Activated B cell treated with CpG ODN at 0.5 μM for 24 hours (primary cell): ENCODE results near the gene DSPP. TPM values are rescaled to one million over a fixed set of nuclear protein-coding genes. Genes with fewer than 3 reads are reported as not detected.

Source experiments
- ATAC-seq: fragments of 200-7000 bp; cut with Tn5 transposase; one replicate; pipeline ENCODE4 v1.10.0; 2021; ENCODE audit warnings: low read depth, mild to moderate bottlenecking, moderate library complexity
- CTCF ChIA-PET: fragments of 350-600 bp; sonication (Branson Sonifier 250); formaldehyde crosslinking; loops from one replicate; lab custom pipeline; 2021; ENCODE audit warnings: antibody characterized with exemption; lab: Charles Lee
- POLR2A ChIA-PET: fragments of 350-600 bp; sonication (Branson Sonifier 250); formaldehyde crosslinking; loops from one replicate; lab custom pipeline; 2021; ENCODE audit warnings: antibody characterized with exemption; lab: Charles Lee
- DNase-seq: peaks from one replicate; pipeline ENCODE4 v3.0.0; 2022
- H3K27ac Mint-ChIP-seq: one replicate; pipeline ENCODE4 v1.8.0; 2020; ENCODE audit warnings: mixed read lengths
- H3K27me3 Mint-ChIP-seq: one replicate; pipeline ENCODE4 v1.8.0; 2021; ENCODE audit warnings: mixed read lengths
- H3K36me3 Mint-ChIP-seq: one replicate; pipeline ENCODE4 v1.8.0; 2021; ENCODE audit warnings: low read depth, mixed read lengths
- H3K4me1 Mint-ChIP-seq: one replicate; pipeline ENCODE4 v1.8.0; 2021; ENCODE audit warnings: mixed read lengths
- H3K4me3 Mint-ChIP-seq: one replicate; pipeline ENCODE4 v1.8.0; 2020; ENCODE audit warnings: mild to moderate bottlenecking, mixed read lengths
- H3K9me3 Mint-ChIP-seq: one replicate; pipeline ENCODE4 v1.8.0; 2020; ENCODE audit warnings: mixed read lengths
- CTCF ChIP-seq: fragments of 200-600 bp; IDR thresholded peaks from one replicate; pipeline ENCODE4 v1.8.0; 2022; ENCODE audit warnings: antibody characterized with exemption, mild to moderate bottlenecking
- intact Hi-C: fragments of 100-400 bp; cut with micrococcal nuclease; formaldehyde crosslinking; loops from one replicate; pipeline ENCODE4 v1.15.1; 2024
- total RNA-seq: library from RNA; stranded (reverse); gene quantifications from 2 replicates; pipeline ENCODE4 v1.2.3, GENCODE V29; 2022

DSPP gene
- total RNA-seq, 1 donor from 2014 or later, result not detected

- H3K4me3 Mint-ChIP-seq, result no peak overlapping the region
- ChIA-PET CTCF (no interaction called here), POLR2A (no interaction called here)
- DNase-seq (no peak), ATAC-seq (no peak)
- no peak overlapping the region for H3K27ac Mint-ChIP-seq
- no peaks in the 10 kb centered on the region for H3K36me3 Mint-ChIP-seq
- H3K27me3 Mint-ChIP-seq, result peaks cover 7% of the 10 kb centered on the region
- TF ChIP-seq CTCF, result no peak
- intact Hi-C loops, result no loop called here
- no peaks in the 10 kb centered on the region for H3K4me1 Mint-ChIP-seq
- H3K9me3 Mint-ChIP-seq, result peaks cover 3% of the 10 kb centered on the region
Measured at GRCh38 chr4:87601361-87601760, 7.0 kb upstream of the DSPP start.

GRCh38 chr4:87614292-87614890 is 6.1 kb downstream of the DSPP start:
- Mint-ChIP-seq H3K4me1 (no peaks in the 10 kb centered on the region), H3K9me3 (no peaks in the 10 kb centered on the region), H3K27me3 (no peaks in the 10 kb centered on the region), H3K36me3 (no peaks in the 10 kb centered on the region), H3K27ac (no peak overlapping the region), H3K4me3 (no peak overlapping the region)
- POLR2A ChIA-PET, result no interaction called here
- DNase-seq (no peak), ATAC-seq (no peak)
- CTCF ChIA-PET, result no interaction called here
- intact Hi-C loops, result no loop called here
- TF ChIP-seq CTCF, result no peak

- CTCF ChIA-PET, result no interaction called here
- Mint-ChIP-seq H3K27me3 (no peaks in the 10 kb centered on the region), H3K36me3 (no peaks in the 10 kb centered on the region), H3K27ac (no peak overlapping the region), H3K4me3 (no peak overlapping the region), H3K9me3 (no peaks in the 10 kb centered on the region), H3K4me1 (no peaks in the 10 kb centered on the region)
- TF ChIP-seq CTCF, result no peak
- ATAC-seq (no peak), DNase-seq (no peak)
- intact Hi-C loops, result no loop called here
- POLR2A ChIA-PET, result no interaction called here
Measured at GRCh38 chr4:87616268-87616667, 7.9 kb downstream of the DSPP start.

- CTCF ChIA-PET, result no interaction called here
- no peaks in the 10 kb centered on the region for H3K4me1 Mint-ChIP-seq
- H3K4me3 Mint-ChIP-seq, result no peak overlapping the region
- POLR2A ChIA-PET, result no interaction called here
- TF ChIP-seq CTCF, result no peak
- no peak overlapping the region for H3K27ac Mint-ChIP-seq
- DNase-seq (no peak), ATAC-seq (no peak)
- no peaks in the 10 kb centered on the region for H3K9me3 Mint-ChIP-seq
- no peaks in the 10 kb centered on the region for H3K36me3 Mint-ChIP-seq
- intact Hi-C loops, result no loop called here
- no peaks in the 10 kb centered on the region for H3K27me3 Mint-ChIP-seq
Measured at GRCh38 chr4:87620086-87620485, 11.8 kb downstream of the DSPP start.

- ATAC-seq, result no peak
- Mint-ChIP-seq H3K4me1 (no peaks in the 10 kb centered on the region), H3K4me3 (no peak overlapping the region), H3K9me3 (no peaks in the 10 kb centered on the region), H3K36me3 (no peaks in the 10 kb centered on the region), H3K27me3 (no peaks in the 10 kb centered on the region), H3K27ac (no peak overlapping the region)
- DNase-seq, result no peak
- POLR2A ChIA-PET, result no interaction called here
- CTCF ChIA-PET, result no interaction called here
- no peak for TF ChIP-seq CTCF
- intact Hi-C loops, result no loop called here
Measured at GRCh38 chr4:87620491-87620890, 12.2 kb downstream of the DSPP start.
